ENCODE results near the gene ZBTB40. TPM values are rescaled to one million over a fixed set of nuclear protein-coding genes. Genes with fewer than 3 reads are reported as not detected.

Gene ZBTB40
- total RNA-seq, 1 donor from 2014 or later: 14.9 TPM

DNA sequence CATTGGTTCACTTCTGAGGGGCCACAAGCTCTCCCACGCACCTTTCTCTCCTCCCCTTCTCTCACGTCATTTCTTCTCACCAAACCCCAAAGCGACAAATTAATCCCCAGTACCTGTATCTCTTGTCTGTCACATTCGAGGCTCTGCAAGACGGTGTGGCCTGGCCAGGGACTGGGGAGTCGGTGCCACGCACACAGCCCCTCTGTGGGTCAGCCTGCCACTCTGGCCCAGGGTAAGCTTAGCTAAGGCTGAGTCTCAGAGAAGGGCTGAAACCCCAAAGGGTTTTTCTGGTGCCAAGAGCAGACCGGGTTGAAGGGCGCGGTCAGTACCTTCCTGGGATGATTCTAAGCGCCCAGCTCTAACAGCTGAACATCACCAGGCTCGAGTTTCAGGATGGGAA, 34.2 kb upstream of the ZBTB40 start:
- H3K9me3 Mint-ChIP-seq: no peaks in the 10 kb centered on the region
- H3K4me2 ChIP-seq: no peak overlapping the region
- H3K9ac ChIP-seq: no peak overlapping the region
- peaks cover 17% of the 10 kb centered on the region for H3K27me3 Mint-ChIP-seq (ENCODE audit: insufficient read depth, low read depth)
- no peaks in the 10 kb centered on the region for H3K79me2 ChIP-seq (ENCODE audit: low read depth)
- peaks cover 6% of the 10 kb centered on the region for H3K27me3 ChIP-seq
- TF ChIP-seq, protein P1, sequence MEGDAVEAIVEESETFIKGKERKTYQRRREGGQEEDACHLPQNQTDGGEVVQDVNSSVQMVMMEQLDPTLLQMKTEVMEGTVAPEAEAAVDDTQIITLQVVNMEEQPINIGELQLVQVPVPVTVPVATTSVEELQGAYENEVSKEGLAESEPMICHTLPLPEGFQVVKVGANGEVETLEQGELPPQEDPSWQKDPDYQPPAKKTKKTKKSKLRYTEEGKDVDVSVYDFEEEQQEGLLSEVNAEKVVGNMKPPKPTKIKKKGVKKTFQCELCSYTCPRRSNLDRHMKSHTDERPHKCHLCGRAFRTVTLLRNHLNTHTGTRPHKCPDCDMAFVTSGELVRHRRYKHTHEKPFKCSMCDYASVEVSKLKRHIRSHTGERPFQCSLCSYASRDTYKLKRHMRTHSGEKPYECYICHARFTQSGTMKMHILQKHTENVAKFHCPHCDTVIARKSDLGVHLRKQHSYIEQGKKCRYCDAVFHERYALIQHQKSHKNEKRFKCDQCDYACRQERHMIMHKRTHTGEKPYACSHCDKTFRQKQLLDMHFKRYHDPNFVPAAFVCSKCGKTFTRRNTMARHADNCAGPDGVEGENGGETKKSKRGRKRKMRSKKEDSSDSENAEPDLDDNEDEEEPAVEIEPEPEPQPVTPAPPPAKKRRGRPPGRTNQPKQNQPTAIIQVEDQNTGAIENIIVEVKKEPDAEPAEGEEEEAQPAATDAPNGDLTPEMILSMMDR (IDR thresholded peaks at IDR 0.05): no peak
- TF ChIP-seq EZH2 (IDR thresholded peaks at IDR 0.05) (no peak), EZH2phosphoT487 (IDR thresholded peaks at IDR 0.05) (no peak)
- no peak overlapping the region for H3K27ac Mint-ChIP-seq
- no peak for DNase-seq (ENCODE audit: low spot score)
- no peaks in the 10 kb centered on the region for H3K36me3 Mint-ChIP-seq
- no peaks in the 10 kb centered on the region for H3K36me3 ChIP-seq
- no peaks in the 10 kb centered on the region for H4K20me1 ChIP-seq (ENCODE audit: low read depth)
- peaks cover 44% of the 10 kb centered on the region for H3K4me1 Mint-ChIP-seq
- H2AFZ ChIP-seq (replicated peaks): no peak overlapping the region
- H3K4me3 ChIP-seq: no peak overlapping the region
- no peaks in the 10 kb centered on the region for H3K9me3 ChIP-seq (ENCODE audit: low read depth)
- H3K27ac ChIP-seq: no peak overlapping the region
- H3K4me1 ChIP-seq: no peaks in the 10 kb centered on the region
- no peaks in the 10 kb centered on the region for H3F3A ChIP-seq (ENCODE audit: low read depth)
- H3K4me3 Mint-ChIP-seq: peak overlapping the region; percentile 24

- Histone ChIP-seq H3K4me3 (no peak overlapping the region), H3K4me1 (no peaks in the 10 kb centered on the region), H4K20me1 (ENCODE audit: low read depth) (no peaks in the 10 kb centered on the region), H2AFZ (replicated peaks) (no peak overlapping the region), H3K79me2 (ENCODE audit: low read depth) (no peaks in the 10 kb centered on the region), H3K4me2 (no peak overlapping the region), H3K27ac (no peak overlapping the region), H3K36me3 (no peaks in the 10 kb centered on the region), H3F3A (ENCODE audit: low read depth) (no peaks in the 10 kb centered on the region), H3K9me3 (ENCODE audit: low read depth) (no peaks in the 10 kb centered on the region), H3K27me3 (peaks cover 6% of the 10 kb centered on the region), H3K9ac (no peak overlapping the region)
- H3K27me3 Mint-ChIP-seq (ENCODE audit: insufficient read depth, low read depth): peaks cover 14% of the 10 kb centered on the region
- TF ChIP-seq EZH2 (IDR thresholded peaks at IDR 0.05) (no peak), EZH2phosphoT487 (IDR thresholded peaks at IDR 0.05) (no peak)
- TF ChIP-seq, protein P1 (IDR thresholded peaks at IDR 0.05): no peak
- H3K27ac Mint-ChIP-seq: no peak overlapping the region
- H3K36me3 Mint-ChIP-seq: no peaks in the 10 kb centered on the region
- no peak overlapping the region for H3K4me3 Mint-ChIP-seq
- no peaks in the 10 kb centered on the region for H3K9me3 Mint-ChIP-seq
- peaks cover 36% of the 10 kb centered on the region for H3K4me1 Mint-ChIP-seq
- no peak for DNase-seq (ENCODE audit: low spot score)
Observed at GRCh38 chr1:22418312-22418711, 33.3 kb upstream of the ZBTB40 start.

GRCh38 chr1:22418933-22419382, 32.7 kb upstream of the ZBTB40 start:
- H3K4me2 ChIP-seq: no peak overlapping the region
- no peaks in the 10 kb centered on the region for H3K9me3 ChIP-seq (ENCODE audit: low read depth)
- H2AFZ ChIP-seq (replicated peaks): no peak overlapping the region
- DNase-seq (ENCODE audit: low spot score): no peak
- Mint-ChIP-seq H3K4me1 (peaks cover 32% of the 10 kb centered on the region), H3K9me3 (no peaks in the 10 kb centered on the region), H3K27ac (no peak overlapping the region), H3K36me3 (no peaks in the 10 kb centered on the region), H3K27me3 (ENCODE audit: insufficient read depth, low read depth) (peaks cover 14% of the 10 kb centered on the region), H3K4me3 (no peak overlapping the region)
- no peaks in the 10 kb centered on the region for H3F3A ChIP-seq (ENCODE audit: low read depth)
- no peak overlapping the region for H3K4me3 ChIP-seq
- no peaks in the 10 kb centered on the region for H3K36me3 ChIP-seq
- H3K4me1 ChIP-seq: no peaks in the 10 kb centered on the region
- TF ChIP-seq EZH2 (IDR thresholded peaks at IDR 0.05) (no peak), EZH2phosphoT487 (IDR thresholded peaks at IDR 0.05) (no peak)
- TF ChIP-seq, protein P1 (IDR thresholded peaks at IDR 0.05): no peak
- H4K20me1 ChIP-seq (ENCODE audit: low read depth): no peaks in the 10 kb centered on the region
- no peak overlapping the region for H3K9ac ChIP-seq
- no peaks in the 10 kb centered on the region for H3K79me2 ChIP-seq (ENCODE audit: low read depth)
- peaks cover 6% of the 10 kb centered on the region for H3K27me3 ChIP-seq
- H3K27ac ChIP-seq: no peak overlapping the region

Measured in neural progenitor cell (in vitro differentiated cells).